Heart left ventricle (tissue), 16 donors: Measurements from ENCODE around the gene PRPSAP1. TPM values are rescaled to one million over a fixed set of nuclear protein-coding genes. Genes with fewer than 3 reads are reported as not detected.

ENCODE experiments used
- ATAC-seq, 4 donors: fragments of 200-7000 bp; cut with Tn5 transposase; one replicate each; pipeline ENCODE4 v1.9.1; 2020 to 2022; ENCODE audit warnings: moderate library complexity in 4 of 4, mild to moderate bottlenecking in 3 of 4, moderate number of reproducible peaks in 1 of 4
- DNase-seq, 5 donors: peaks; one replicate each; pipeline ENCODE4 v3.0.0-alpha.2; 2020
- H3K27ac ChIP-seq, 12 donors: fragments of 200-600 bp; sonication (generic) in 4 of 12; one replicate each; pipeline versions ENCODE4 v1.5.0 to v1.8.0; 2016 to 2022; ENCODE audit warnings: mild to moderate bottlenecking in 2 of 12
- H3K27me3 ChIP-seq, 9 donors: fragments of 200-600 bp; sonication (generic) in 2 of 9; one replicate each; pipeline versions ENCODE4 v1.5.1 to v1.8.0; 2016 to 2022; ENCODE audit warnings: mild to moderate bottlenecking in 3 of 9
- H3K36me3 ChIP-seq, 9 donors: fragments of 200-600 bp; sonication (generic) in 2 of 9; one replicate each; pipeline versions ENCODE4 v1.5.0 to v1.8.0; 2018 to 2022; ENCODE audit warnings: mild to moderate bottlenecking in 2 of 9
- H3K4me1 ChIP-seq, 12 donors: fragments of 200-600 bp; sonication (generic) in 4 of 12; one replicate each; pipeline versions ENCODE4 v1.5.0 to v1.8.0; 2016 to 2022; ENCODE audit warnings: mild to moderate bottlenecking in 3 of 12
- H3K4me3 ChIP-seq, 12 donors: fragments of 200-600 bp; sonication (generic) in 4 of 12; one replicate each; pipeline versions ENCODE4 v1.5.0 to v1.8.0; 2017 to 2022; ENCODE audit warnings: mild to moderate bottlenecking in 9 of 12, moderate library complexity in 4 of 12
- H3K9me3 ChIP-seq, 12 donors: fragments of 200-600 bp; sonication (generic) in 4 of 12; one replicate each; pipeline versions ENCODE4 v1.5.0 to v1.8.0; 2016 to 2022; ENCODE audit warnings: mild to moderate bottlenecking in 1 of 12
- CTCF ChIP-seq, 12 donors: fragments of 200-600 bp; sonication (generic) in 4 of 12; IDR thresholded peaks; one replicate each; pipeline versions ENCODE4 v1.5.0 to v1.8.0; 2018 to 2022; ENCODE audit warnings: antibody characterized with exemption in 12 of 12, mild to moderate bottlenecking in 5 of 12
- POLR2A ChIP-seq, 2 donors: fragments of 450-650 bp; IDR thresholded peaks; one replicate each; pipeline ENCODE4 v1.6.1; 2017; ENCODE audit warnings: antibody characterized with exemption in 2 of 2, mild to moderate bottlenecking in 2 of 2, moderate library complexity in 2 of 2
- WGBS, 4 donors: extraction: QIAGEN DNeasy Blood & Tissue Kit in 2 of 4; methylation state at CpG; one replicate each; pipeline versions ENCODE4 v1.1.5 to v1.1.7; 2013 to 2018; 5-methylcytosine and 5-hydroxymethylcytosine counted together
- intact Hi-C, 10 donors: fragments of 100-400 bp; cut with DNase I; formaldehyde crosslinking; loops; one replicate each; pipeline versions ENCODE4 v1.11.1 to v1.14.2; 2022
- polyA plus RNA-seq, 2 donors: library from polyadenylated mRNA; stranded (reverse); fragments of 200-250 nt; gene quantifications; one replicate each; pipeline ENCODE4 v1.2.3, GENCODE V29; 2013
- total RNA-seq, 9 donors: library from RNA; depleted of rRNA in 2 of 9; stranded (reverse); fragments of >200 nt in 2 of 9; fragmentation: NEBNext Ultra II Directional in 3 of 9; extraction: Animal tissue kit (Norgen Biotek cat#: 25700) in 3 of 9; gene quantifications; one replicate each; pipeline versions ENCODE4 v1.1.0 to v1.2.4, GENCODE V29; 2016 to 2023
- donor health status: ischemic (EF 13 %, LVEDD 7.1; RV severe dilation, severe dysfunction).
- donor health status: healthy with polysubstance abuse.
- donor health status: DM: no; HTN: yes; CAD: no.
- donor health status: DM: no; HTN: no; CAD: no.
- donor health status: ischemic (EF 25% LVEDD 6.9; RV normal size, moderate dysfunction).
- donor health status: ischemic (EF 25% LVEDD 5.7; RV mildly dilated, moderate dysfunction).
- donor health status: healthy.
- donor health status: DM: yes; HTN: yes; CAD: no.
- donor health status: ischemic (EF 35%, LVEDD 5.7; RV mildly dilated, moderate dysfunction).
- donor health status: nonischemic (EF 11% LVEDD 7.7; RV severe dilation, severe dysfunction).
- donor health status: DM: yes; HTN: yes; CAD: no.
- donor health status: PGD.
- donor health status: ischemic (EF 29% LVEDD 5.4; RV normal size, mild dysfunction).
- donor health status: nonischemic (EF 23%, LVEDD 6.1; RV moderate dilation, normal function).

PRPSAP1 gene
- total and polyA plus RNA-seq, 11 donors, result 22.7 to 39.7 (median 30.9) TPM

- no peak for TF ChIP-seq POLR2A (IDR thresholded peaks at IDR 0.05)
- no peak for TF ChIP-seq CTCF (IDR thresholded peaks at IDR 0.05)
- intact Hi-C loops, result loop anchor here in 1 of 10 donors (5.0 kb wide), 1 partner anchor 33 kb away; no protein-coding TSS in a partner anchor
- DNase-seq, result no peak
- Histone ChIP-seq H3K27ac (no peak overlapping the region), H3K36me3 (peaks cover 0 to 74% (median 61%) of the 10 kb centered on the region in 9 donors), H3K27me3 (no peaks in the 10 kb centered on the region), H3K9me3 (no peaks in the 10 kb centered on the region), H3K4me1 (no peaks in the 10 kb centered on the region), H3K4me3 (no peak overlapping the region)
- no peak for ATAC-seq
- WGBS, 4 donors, result 91 to 95% (median 94%) methylated on average over 14 of the region's 14 CpGs
These were observed 8.2 kb downstream of the PRPSAP1 start for GRCh38 chr17:76345377-76345974.

- no peaks in the 10 kb centered on the region for H3K27me3 ChIP-seq
- TF ChIP-seq CTCF (IDR thresholded peaks at IDR 0.05) (no peak), POLR2A (IDR thresholded peaks at IDR 0.05) (no peak)
- DNase-seq (no peak), ATAC-seq (no peak)
- H3K27ac ChIP-seq, result no peak overlapping the region
- WGBS, 4 donors, result 88 to 95% (median 88%) methylated on average over 7 of the region's 7 CpGs
- intact Hi-C loops, result no loop called here
- H3K4me3 ChIP-seq, result no peak overlapping the region
- peaks cover 0 to 5% (median 0%) of the 10 kb centered on the region in 12 donors for H3K4me1 ChIP-seq
- peaks cover 0 to 73% (median 61%) of the 10 kb centered on the region in 9 donors for H3K36me3 ChIP-seq
- no peaks in the 10 kb centered on the region for H3K9me3 ChIP-seq
These were observed 10.6 kb downstream of the PRPSAP1 start for GRCh38 chr17:76343106-76343505.

GRCh38 chr17:76341301-76341700 is 12.4 kb downstream of the PRPSAP1 start:
- intact Hi-C loops, result no loop called here
- peaks cover 0 to 55% (median 45%) of the 10 kb centered on the region in 9 donors for H3K36me3 ChIP-seq
- no peak for TF ChIP-seq CTCF (IDR thresholded peaks at IDR 0.05)
- TF ChIP-seq POLR2A (IDR thresholded peaks at IDR 0.05), result no peak

GRCh38 chr17:76337413-76337777 is 16.3 kb downstream of the PRPSAP1 start:
- H3K27ac ChIP-seq, result no peak overlapping the region

More at GRCh38 chr17:76341301-76341700, 12.4 kb downstream of the PRPSAP1 start:
- WGBS, 4 donors, result 96 to 98% (median 97%) methylated on average over 6 of the region's 6 CpGs
- H3K9me3 ChIP-seq, result no peaks in the 10 kb centered on the region
- DNase-seq, result no peak
- peaks cover 0 to 13% (median 1%) of the 10 kb centered on the region in 12 donors for H3K4me1 ChIP-seq
- H3K27ac ChIP-seq, result no peak overlapping the region
- no peak for ATAC-seq
- H3K27me3 ChIP-seq, result no peaks in the 10 kb centered on the region
- H3K4me3 ChIP-seq, result no peak overlapping the region

More at GRCh38 chr17:76337413-76337777, 16.3 kb downstream of the PRPSAP1 start:
- Histone ChIP-seq H3K4me1 (peaks cover 0 to 17% (median 1%) of the 10 kb centered on the region in 12 donors), H3K4me3 (no peak overlapping the region), H3K9me3 (no peaks in the 10 kb centered on the region), H3K27me3 (no peaks in the 10 kb centered on the region), H3K36me3 (peaks cover 0 to 22% (median 13%) of the 10 kb centered on the region in 9 donors)
- intact Hi-C loops, result no loop called here
- peak in 1 of 4 donors; percentile 10 for ATAC-seq
- WGBS, 4 donors, result 93 to 94% (median 94%) methylated on average over 6 of the region's 6 CpGs
- no peak for DNase-seq
- TF ChIP-seq POLR2A (IDR thresholded peaks at IDR 0.05), result no peak
- TF ChIP-seq CTCF (IDR thresholded peaks at IDR 0.05), result no peak
